GM10266 (cell line): Measurements from ENCODE around the gene CRYGD.
"Not testable (repeated sequence)": the region's sequence is repeated elsewhere in the genome, so short reads cannot be mapped to it uniquely, and the experiment has no call there.

Experiments
- DNase-seq: peaks from one replicate; pipeline ENCODE4 v3.0.0; 2012; ENCODE audit errors: extremely low spot score
- TF ChIP-seq, protein P1 (sequence below): IDR thresholded peaks from 2 replicates; pipeline ENCODE4 v1.5.1; 2012; ENCODE audit warnings: mild to moderate bottlenecking, low read depth; ENCODE audit not compliant: control insufficient read depth, insufficient read depth; ENCODE audit errors: missing control alignments

The CRYGD gene

DNA sequence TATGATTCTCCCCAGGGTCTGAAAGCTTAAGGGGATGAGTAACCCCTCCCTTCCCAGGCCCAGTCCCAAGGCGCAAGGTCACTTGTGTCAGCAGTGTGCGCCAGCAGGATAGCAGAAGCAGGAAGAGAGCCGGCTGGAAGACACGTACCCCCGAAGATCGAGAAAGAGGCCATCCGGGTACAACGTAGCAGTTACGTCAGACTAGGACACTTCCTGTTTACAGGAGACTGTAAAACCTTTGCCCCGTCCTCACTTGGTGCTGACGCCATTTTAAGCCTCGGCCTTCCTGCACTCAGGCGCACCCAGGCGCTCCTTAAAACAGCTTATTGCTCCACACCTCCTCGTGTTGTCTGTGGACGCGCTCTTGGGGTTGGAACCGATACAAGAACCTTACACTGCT, 15.1 kb upstream of the CRYGD start:
- DNase-seq: no peak
- TF ChIP-seq, protein P1, sequence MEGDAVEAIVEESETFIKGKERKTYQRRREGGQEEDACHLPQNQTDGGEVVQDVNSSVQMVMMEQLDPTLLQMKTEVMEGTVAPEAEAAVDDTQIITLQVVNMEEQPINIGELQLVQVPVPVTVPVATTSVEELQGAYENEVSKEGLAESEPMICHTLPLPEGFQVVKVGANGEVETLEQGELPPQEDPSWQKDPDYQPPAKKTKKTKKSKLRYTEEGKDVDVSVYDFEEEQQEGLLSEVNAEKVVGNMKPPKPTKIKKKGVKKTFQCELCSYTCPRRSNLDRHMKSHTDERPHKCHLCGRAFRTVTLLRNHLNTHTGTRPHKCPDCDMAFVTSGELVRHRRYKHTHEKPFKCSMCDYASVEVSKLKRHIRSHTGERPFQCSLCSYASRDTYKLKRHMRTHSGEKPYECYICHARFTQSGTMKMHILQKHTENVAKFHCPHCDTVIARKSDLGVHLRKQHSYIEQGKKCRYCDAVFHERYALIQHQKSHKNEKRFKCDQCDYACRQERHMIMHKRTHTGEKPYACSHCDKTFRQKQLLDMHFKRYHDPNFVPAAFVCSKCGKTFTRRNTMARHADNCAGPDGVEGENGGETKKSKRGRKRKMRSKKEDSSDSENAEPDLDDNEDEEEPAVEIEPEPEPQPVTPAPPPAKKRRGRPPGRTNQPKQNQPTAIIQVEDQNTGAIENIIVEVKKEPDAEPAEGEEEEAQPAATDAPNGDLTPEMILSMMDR: no peak

DNA sequence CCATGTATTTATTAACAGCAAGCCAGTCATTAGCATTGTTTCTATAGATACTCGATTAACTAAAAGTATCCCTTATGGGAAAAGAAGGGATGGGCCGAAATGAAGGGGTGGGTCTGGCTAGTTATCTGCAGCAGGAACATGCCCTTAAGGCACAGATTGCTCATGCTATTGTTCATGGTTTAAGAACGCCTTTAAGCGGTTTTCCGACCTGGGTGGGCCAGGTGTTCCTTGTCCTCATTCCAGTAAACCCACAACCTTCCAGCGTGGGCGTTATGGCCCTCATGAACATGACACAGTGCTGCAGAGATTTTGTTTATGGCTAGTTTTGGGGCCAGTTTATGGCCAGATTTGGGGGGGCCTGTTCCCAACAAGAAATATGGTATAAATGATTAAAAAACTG, 14.0 kb upstream of the CRYGD start:
- not testable (repeated sequence) for DNase-seq

DNA sequence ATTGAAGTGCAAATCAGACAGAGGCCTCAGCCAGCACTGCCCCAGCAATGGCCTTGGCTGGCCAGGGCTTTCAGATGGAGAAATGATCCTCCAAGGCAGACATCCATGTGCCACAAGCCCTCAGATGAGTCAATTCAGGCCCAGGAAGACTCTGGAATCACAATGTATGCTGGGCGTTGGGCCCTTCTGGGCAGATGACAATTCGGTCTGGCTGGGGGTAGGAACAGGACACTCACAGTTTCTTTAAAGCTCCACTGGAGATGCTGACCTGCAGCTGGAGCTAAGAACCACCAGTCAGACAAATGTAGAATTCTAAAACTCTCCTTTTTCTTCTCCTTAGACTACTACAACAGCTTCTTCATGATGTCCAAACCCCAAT, 12.4 kb upstream of the CRYGD start:
- TF ChIP-seq, protein P1: no peak
- no peak for DNase-seq

DNA sequence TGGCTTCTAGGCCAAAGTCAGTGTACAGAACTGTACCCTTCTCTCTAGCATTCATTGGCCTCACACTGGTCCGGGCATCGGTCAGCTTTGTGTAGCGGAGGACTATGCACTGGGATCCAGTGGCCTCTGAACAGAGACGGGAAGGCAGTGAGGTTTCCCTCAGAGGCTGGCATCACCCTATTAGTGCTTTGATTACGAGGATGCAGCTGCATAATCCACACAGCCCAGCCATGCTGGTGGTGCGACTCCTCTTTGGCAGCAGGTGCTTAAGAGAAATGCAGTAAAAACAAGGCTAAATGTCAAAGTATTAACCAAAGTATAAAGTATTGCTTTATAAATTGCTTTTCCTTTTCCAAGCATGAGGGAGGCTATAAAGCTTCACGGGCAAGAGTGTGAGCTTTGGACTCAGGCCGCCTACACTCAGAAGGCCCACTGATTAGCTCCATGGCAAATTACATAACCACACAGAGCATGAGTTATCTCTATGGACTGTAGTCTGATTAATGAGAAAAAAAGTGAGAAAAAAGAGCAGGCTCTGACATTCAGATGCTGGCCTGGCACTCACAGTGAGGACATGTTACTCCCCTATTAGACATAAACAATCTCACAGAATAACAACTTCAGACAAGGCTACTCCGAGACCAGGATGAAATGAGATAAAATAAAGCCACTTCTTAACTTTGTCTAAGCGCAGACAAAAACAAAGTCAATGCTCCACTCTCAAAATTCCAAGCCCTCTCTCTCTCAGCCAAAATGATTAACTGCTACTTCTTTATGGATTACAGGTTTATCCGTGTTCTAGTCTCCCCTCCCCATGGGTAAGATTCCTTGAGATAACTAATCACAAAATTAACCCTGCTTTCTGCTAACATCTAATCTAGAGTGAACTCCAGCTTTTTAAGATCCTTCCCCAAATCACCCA, 11.7 kb upstream of the CRYGD start:
- TF ChIP-seq, protein P1: no peak
- DNase-seq: no peak

DNA sequence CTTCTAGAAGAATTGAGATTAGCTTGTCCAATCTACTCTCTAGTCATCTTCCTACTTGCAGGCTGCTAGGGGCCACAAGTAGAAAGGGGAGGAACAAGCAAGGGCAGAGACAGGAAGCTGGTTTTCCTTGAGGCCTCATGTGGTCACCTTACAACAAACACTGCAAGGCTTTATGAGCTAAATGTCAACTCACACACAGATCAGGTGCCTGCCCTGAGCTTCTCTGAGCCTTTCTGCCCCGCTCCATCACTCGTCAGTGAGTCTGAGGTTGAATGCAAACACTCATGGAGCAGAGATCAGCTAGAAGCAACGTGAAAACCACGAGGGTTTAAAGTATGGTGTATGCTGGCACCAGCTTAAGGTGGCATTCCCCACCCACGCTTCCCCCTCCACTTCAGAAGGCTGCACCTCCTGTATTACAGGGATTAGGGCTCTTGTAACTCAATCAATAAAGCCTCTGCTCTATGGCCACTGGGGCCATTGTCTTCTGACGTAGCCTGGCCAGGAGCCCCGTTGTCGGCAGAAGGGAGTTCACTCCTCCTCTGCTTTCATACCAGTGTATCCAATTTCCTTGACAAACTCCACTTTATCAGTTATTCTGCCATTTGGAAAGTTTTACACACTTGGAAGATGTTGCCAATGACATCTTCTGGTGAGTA, 10.7 kb upstream of the CRYGD start:
- no peak for DNase-seq
- TF ChIP-seq, protein P1: no peak

DNA sequence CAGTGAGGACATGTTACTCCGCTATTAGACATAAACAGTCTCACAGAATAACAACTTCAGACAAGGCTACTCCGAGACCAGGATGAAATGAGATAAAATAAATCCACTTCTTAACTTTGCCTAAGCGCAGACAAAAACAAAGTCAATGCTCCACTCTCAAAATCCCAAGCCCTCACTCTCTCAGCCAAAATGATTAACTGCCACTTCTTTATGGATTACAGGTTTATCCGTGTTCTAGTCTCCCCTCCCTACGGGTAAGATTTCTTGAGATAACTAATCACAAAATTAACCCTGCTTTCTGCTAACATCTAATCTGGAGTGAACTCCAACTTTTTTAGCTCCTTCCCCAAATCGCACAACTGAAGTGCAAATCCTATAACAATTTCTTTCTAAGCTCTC, 6.4 kb upstream of the CRYGD start:
- TF ChIP-seq, protein P1: no peak
- no peak for DNase-seq

DNA sequence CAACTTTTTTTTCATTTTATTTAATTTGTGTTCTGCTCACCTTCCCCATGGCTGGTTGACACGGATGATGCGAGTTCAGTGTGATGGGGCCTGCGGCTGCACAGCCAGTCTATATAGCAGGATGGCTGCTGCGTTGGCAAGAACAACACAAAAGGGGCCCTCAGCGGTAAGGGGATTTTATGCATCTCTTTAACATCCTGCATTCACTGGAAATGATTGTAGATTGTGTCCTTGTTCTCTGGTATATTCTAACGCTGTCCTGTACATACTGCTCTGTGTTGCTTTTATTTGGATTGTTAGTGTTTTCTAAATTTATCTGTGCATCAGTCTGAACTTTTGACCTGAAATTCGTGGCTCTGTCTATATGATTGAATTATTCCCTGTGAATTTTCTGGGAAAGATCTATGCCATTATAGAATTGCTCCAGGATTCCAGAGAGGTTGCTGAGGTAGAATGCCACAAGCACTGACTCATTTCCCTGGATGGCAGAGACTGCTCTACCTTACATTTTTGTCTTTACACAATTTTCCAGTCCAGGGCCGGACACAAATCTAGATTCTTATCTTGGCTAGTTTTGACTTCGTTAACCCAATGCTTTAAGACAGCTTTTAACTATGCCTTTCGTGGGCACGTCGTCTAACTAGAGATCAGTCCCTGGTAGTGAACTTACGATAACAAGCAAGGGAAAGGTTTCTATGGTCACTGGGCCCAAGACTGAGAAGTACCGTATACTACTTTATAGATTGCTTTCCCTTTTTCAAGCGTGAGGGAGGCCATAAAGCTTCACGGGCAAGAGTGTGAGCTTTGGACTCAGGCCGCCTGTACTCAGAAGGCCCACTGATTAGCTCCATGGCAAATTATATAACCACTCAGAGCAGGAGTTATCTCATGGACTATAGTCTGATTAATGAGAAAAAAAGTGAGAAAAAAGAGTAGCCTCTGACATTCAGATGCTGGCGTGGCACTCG, 5.7 kb upstream of the CRYGD start, which contains the start of gene CRYGC:
Gene CRYGC, minus strand, starts transcription at position 85 of the 968 bp plus-strand sequence. Its CDS starts 36 bp downstream, at position 49.
- TF ChIP-seq, protein P1: no peak
- no peak for DNase-seq
